Fibroblast of mammary gland (primary cell): ENCODE data around the gene SNTA1.
"Not testable (repeated sequence)": the region's sequence is repeated elsewhere in the genome, so short reads cannot be mapped to it uniquely, and the experiment has no call there.

Experiments used
- DNase-seq: peaks from one replicate; pipeline ENCODE4 v3.0.0-alpha.2; 2010; ENCODE audit warnings: low read depth
- H3K4me3 ChIP-seq: 2 replicates; pipeline ENCODE4 v1.5.1; 2011; ENCODE audit warnings: low read depth, mild to moderate bottlenecking, low read length, moderate library complexity; ENCODE audit not compliant: control insufficient read depth
- CTCF ChIP-seq: conservative IDR thresholded peaks from 2 replicates; pipeline ENCODE4 v1.5.1; 2011; ENCODE audit warnings: low read depth, low read length, inconsistent platforms; ENCODE audit not compliant: control insufficient read depth, insufficient read depth

The SNTA1 gene

GRCh38 chr20:33437141-33437911 is 6.2 kb downstream of the SNTA1 start:
- no peak for TF ChIP-seq CTCF
- no peak overlapping the region for H3K4me3 ChIP-seq
- DNase-seq: peak; percentile 37

GRCh38 chr20:33434434-33434833 is 9.1 kb downstream of the SNTA1 start:
- TF ChIP-seq CTCF: no peak
- DNase-seq: no peak
- no peak overlapping the region for H3K4me3 ChIP-seq

GRCh38 chr20:33433465-33434234 is 9.9 kb downstream of the SNTA1 start:
- no peak for DNase-seq
- no peak overlapping the region for H3K4me3 ChIP-seq
- no peak for TF ChIP-seq CTCF

GRCh38 chr20:33431797-33432381 is 11.7 kb downstream of the SNTA1 start:
- no peak overlapping the region for H3K4me3 ChIP-seq
- TF ChIP-seq CTCF: no peak
- DNase-seq: no peak

GRCh38 chr20:33423875-33424274 is 19.7 kb downstream of the SNTA1 start:
- DNase-seq, H3K4me3 ChIP-seq: not testable (repeated sequence)

GRCh38 chr20:33423141-33423834 is 20.3 kb downstream of the SNTA1 start:
- peak; percentile 82 for DNase-seq
- TF ChIP-seq CTCF: no peak
- H3K4me3 ChIP-seq: no peak overlapping the region
